Thyroid gland (tissue), 4 donors: ENCODE measurements around the gene NYNRIN.

Experiments used
- POLR2A ChIP-seq, 2 donors: fragments of 450-650 bp; IDR thresholded peaks; one replicate each; pipeline ENCODE4 v1.6.1; 2017; ENCODE audit warnings: antibody characterized with exemption in 2 of 2, mild to moderate bottlenecking in 2 of 2, moderate library complexity in 1 of 2
- TF ChIP-seq, protein P1 (sequence below), 6 experiments: fragments of 200-600 bp in 3 of 6; fragments of 450-650 bp in 3 of 6; sonication (generic) in 3 of 6; IDR thresholded peaks; one replicate each; pipeline ENCODE4 v1.5.1; 2016 to 2019; ENCODE audit warnings: antibody characterized with exemption in 6 of 6, mild to moderate bottlenecking in 2 of 6, inconsistent platforms in 1 of 6, moderate library complexity in 1 of 6

DNA sequence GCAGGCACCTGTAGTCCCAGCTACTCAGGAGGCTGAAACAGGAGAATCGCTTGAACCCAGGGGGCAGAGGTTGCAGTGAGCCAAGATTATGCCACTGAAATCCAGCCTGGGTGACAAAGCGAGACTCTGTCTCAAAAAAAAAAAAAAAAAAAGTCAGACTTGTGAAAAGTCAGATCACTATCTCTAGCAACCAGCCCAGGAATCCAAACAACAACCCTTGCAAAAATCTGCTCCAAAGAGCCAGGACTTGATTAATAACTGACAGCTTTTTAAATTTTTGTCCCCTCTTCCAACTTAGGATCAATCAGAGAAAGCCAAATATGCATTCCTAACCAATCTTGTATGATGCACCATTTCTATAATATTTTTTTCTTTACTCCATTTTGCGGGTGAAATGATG, 38.5 kb upstream of the NYNRIN start:
- TF ChIP-seq, protein P1, sequence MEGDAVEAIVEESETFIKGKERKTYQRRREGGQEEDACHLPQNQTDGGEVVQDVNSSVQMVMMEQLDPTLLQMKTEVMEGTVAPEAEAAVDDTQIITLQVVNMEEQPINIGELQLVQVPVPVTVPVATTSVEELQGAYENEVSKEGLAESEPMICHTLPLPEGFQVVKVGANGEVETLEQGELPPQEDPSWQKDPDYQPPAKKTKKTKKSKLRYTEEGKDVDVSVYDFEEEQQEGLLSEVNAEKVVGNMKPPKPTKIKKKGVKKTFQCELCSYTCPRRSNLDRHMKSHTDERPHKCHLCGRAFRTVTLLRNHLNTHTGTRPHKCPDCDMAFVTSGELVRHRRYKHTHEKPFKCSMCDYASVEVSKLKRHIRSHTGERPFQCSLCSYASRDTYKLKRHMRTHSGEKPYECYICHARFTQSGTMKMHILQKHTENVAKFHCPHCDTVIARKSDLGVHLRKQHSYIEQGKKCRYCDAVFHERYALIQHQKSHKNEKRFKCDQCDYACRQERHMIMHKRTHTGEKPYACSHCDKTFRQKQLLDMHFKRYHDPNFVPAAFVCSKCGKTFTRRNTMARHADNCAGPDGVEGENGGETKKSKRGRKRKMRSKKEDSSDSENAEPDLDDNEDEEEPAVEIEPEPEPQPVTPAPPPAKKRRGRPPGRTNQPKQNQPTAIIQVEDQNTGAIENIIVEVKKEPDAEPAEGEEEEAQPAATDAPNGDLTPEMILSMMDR (IDR thresholded peaks at IDR 0.05): no peak
- TF ChIP-seq POLR2A (IDR thresholded peaks at IDR 0.05): no peak
